MM.1S (cell line): ENCODE data around the gene EXOC3.

Source experiments
- DNase-seq: peaks from one replicate; pipeline ENCODE4 v3.0.0-alpha.2; 2015
- H2AFZ ChIP-seq: fragments of 300-600 bp; sonication (generic); 2 replicates; pipeline ENCODE4 v1.6.0; 2016; ENCODE audit warnings: antibody characterized with exemption, low read length
- H3F3A ChIP-seq: fragments of 300-600 bp; sonication (generic); 2 replicates; pipeline ENCODE4 v1.6.1; 2016; ENCODE audit warnings: mild to moderate bottlenecking, antibody characterized with exemption, low read length, moderate library complexity, mixed read lengths; ENCODE audit not compliant: insufficient read depth
- H3K27ac ChIP-seq: fragments of 300-600 bp; sonication (generic); 2 replicates; pipeline ENCODE4 v1.5.1; 2016; ENCODE audit warnings: mild to moderate bottlenecking, low read length
- H3K27me3 ChIP-seq: fragments of 300-600 bp; sonication (generic); replicated peaks from 2 replicates; pipeline ENCODE4 v1.6.0; 2016; ENCODE audit warnings: low read length; ENCODE audit not compliant: insufficient read depth
- H3K36me3 ChIP-seq: fragments of 300-600 bp; sonication (generic); replicated peaks from 2 replicates; pipeline ENCODE4 v1.6.1; 2016; ENCODE audit warnings: mild to moderate bottlenecking, low read length, mixed read lengths; ENCODE audit not compliant: insufficient read depth
- H3K4me1 ChIP-seq: fragments of 300-600 bp; sonication (generic); 2 replicates; pipeline ENCODE4 v1.6.1; 2016; ENCODE audit warnings: low read length, mixed read lengths
- H3K4me2 ChIP-seq: fragments of 300-600 bp; sonication (generic); 2 replicates; pipeline ENCODE4 v1.6.0; 2016; ENCODE audit warnings: low read depth, low read length
- H3K4me3 ChIP-seq: fragments of 300-600 bp; sonication (generic); 2 replicates; pipeline ENCODE4 v1.5.1; 2016; ENCODE audit warnings: low read length, mixed read lengths
- H3K79me2 ChIP-seq: fragments of 300-600 bp; sonication (generic); 2 replicates; pipeline ENCODE4 v1.6.1; 2016; ENCODE audit warnings: mixed run types, low read length, mixed read lengths
- H3K9ac ChIP-seq: fragments of 300-600 bp; sonication (generic); 2 replicates; pipeline ENCODE4 v1.6.1; 2016; ENCODE audit warnings: low read length, mixed read lengths
- H3K9me2 ChIP-seq: fragments of 300-600 bp; sonication (generic); replicated peaks from 2 replicates; pipeline ENCODE4 v1.6.1; 2016; ENCODE audit warnings: mild to moderate bottlenecking, low read length, mixed read lengths; ENCODE audit not compliant: insufficient read depth
- H3K9me3 ChIP-seq: fragments of 300-600 bp; sonication (generic); replicated peaks from 2 replicates; pipeline ENCODE4 v1.6.1; 2016; ENCODE audit warnings: mild to moderate bottlenecking, low read length, mixed read lengths; ENCODE audit not compliant: insufficient read depth
- H4K20me1 ChIP-seq: fragments of 300-600 bp; sonication (generic); 2 replicates; pipeline ENCODE4 v1.6.1; 2016; ENCODE audit warnings: mild to moderate bottlenecking, low read length, moderate library complexity, mixed read lengths; ENCODE audit not compliant: insufficient read depth
- CTCF ChIP-seq: fragments of 300-600 bp; sonication (generic); IDR thresholded peaks from 2 replicates; pipeline ENCODE4 v1.5.1; 2016; ENCODE audit warnings: antibody characterized with exemption, low read length, mixed read lengths
- EZH2 ChIP-seq: fragments of 300-600 bp; sonication (generic); optimal IDR thresholded peaks from 2 replicates; pipeline ENCODE3; 2017; ENCODE audit warnings: low read depth, mild to moderate bottlenecking, antibody characterized with exemption, low read length, mixed read lengths
- EZH2phosphoT487 ChIP-seq: fragments of 300-600 bp; sonication (generic); IDR thresholded peaks from 2 replicates; pipeline ENCODE4 v1.6.1; 2018; ENCODE audit warnings: antibody characterized with exemption, low read length

EXOC3 gene

GRCh38 chr5:493758-494157, 50.8 kb downstream of the EXOC3 start:
- H3K9me3 ChIP-seq: no peaks in the 10 kb centered on the region
- H3F3A ChIP-seq: no peaks in the 10 kb centered on the region
- H3K9me2 ChIP-seq: no peaks in the 10 kb centered on the region
- no peak for DNase-seq
- TF ChIP-seq EZH2phosphoT487 (no peak), CTCF (no peak), EZH2 (no peak)
- H3K4me3 ChIP-seq: no peak overlapping the region
- H3K79me2 ChIP-seq: no peaks in the 10 kb centered on the region
- H3K4me2 ChIP-seq: no peak overlapping the region
- no peak overlapping the region for H3K9ac ChIP-seq
- no peaks in the 10 kb centered on the region for H3K4me1 ChIP-seq
- H3K27ac ChIP-seq: no peak overlapping the region
- H2AFZ ChIP-seq: no peak overlapping the region
- H3K27me3 ChIP-seq: peaks cover 91% of the 10 kb centered on the region
- no peaks in the 10 kb centered on the region for H4K20me1 ChIP-seq
- no peaks in the 10 kb centered on the region for H3K36me3 ChIP-seq

- no peak overlapping the region for H3K27ac ChIP-seq
- H3K4me1 ChIP-seq: no peaks in the 10 kb centered on the region
- H3K9me2 ChIP-seq: no peaks in the 10 kb centered on the region
- H3K36me3 ChIP-seq: no peaks in the 10 kb centered on the region
- H4K20me1 ChIP-seq: no peaks in the 10 kb centered on the region
- H2AFZ ChIP-seq: no peak overlapping the region
- H3K9ac ChIP-seq: no peak overlapping the region
- TF ChIP-seq CTCF: no peak
- TF ChIP-seq EZH2: no peak
- TF ChIP-seq EZH2phosphoT487: no peak
- H3K4me2 ChIP-seq: no peak overlapping the region
- H3K79me2 ChIP-seq: no peaks in the 10 kb centered on the region
- no peak for DNase-seq
- H3K27me3 ChIP-seq: peaks cover 91% of the 10 kb centered on the region
- no peak overlapping the region for H3K4me3 ChIP-seq
- H3F3A ChIP-seq: no peaks in the 10 kb centered on the region
- H3K9me3 ChIP-seq: no peaks in the 10 kb centered on the region
Measured at GRCh38 chr5:494667-495255, 51.8 kb downstream of the EXOC3 start.

- H3F3A ChIP-seq: no peaks in the 10 kb centered on the region
- no peaks in the 10 kb centered on the region for H3K79me2 ChIP-seq
- H3K9ac ChIP-seq: no peak overlapping the region
- H3K36me3 ChIP-seq: no peaks in the 10 kb centered on the region
- peaks cover 88% of the 10 kb centered on the region for H3K27me3 ChIP-seq
- no peak for DNase-seq
- no peaks in the 10 kb centered on the region for H4K20me1 ChIP-seq
- H3K27ac ChIP-seq: no peak overlapping the region
- no peak overlapping the region for H3K4me3 ChIP-seq
- H3K9me3 ChIP-seq: no peaks in the 10 kb centered on the region
- H3K9me2 ChIP-seq: no peaks in the 10 kb centered on the region
- no peaks in the 10 kb centered on the region for H3K4me1 ChIP-seq
- H2AFZ ChIP-seq: no peak overlapping the region
- TF ChIP-seq EZH2 (no peak), CTCF (no peak), EZH2phosphoT487 (no peak)
- no peak overlapping the region for H3K4me2 ChIP-seq
Measured at GRCh38 chr5:496028-496427, 53.1 kb downstream of the EXOC3 start.
